GM23338 (cell line): ENCODE results near the gene PHACTR1. TPM values are rescaled to one million over a fixed set of nuclear protein-coding genes. Genes with fewer than 3 reads are reported as not detected.
A peak's percentile ranks its signal among the peaks of the same experiment; 100 is the strongest.

ENCODE experiments used
- ATAC-seq: fragments of 200-7000 bp; cut with Tn5 transposase; 3 replicates; pipeline ENCODE4 v1.9.1; 2020
- DNase-seq: peaks from one replicate; pipeline ENCODE4 v3.0.0-alpha.2; 2015; ENCODE audit warnings: low spot score
- H2AFZ ChIP-seq: fragments of 200-600 bp; sonication (generic); 2 replicates; pipeline ENCODE4 v1.8.0; 2016; ENCODE audit warnings: antibody characterized with exemption, mild to moderate bottlenecking, moderate library complexity
- H3F3A ChIP-seq: fragments of 200-600 bp; sonication (generic); replicated peaks from 2 replicates; pipeline ENCODE4 v1.8.0; 2017; ENCODE audit warnings: antibody characterized with exemption, mixed run types, low read depth
- H3K27ac ChIP-seq: fragments of 200-600 bp; sonication (generic); 2 replicates; pipeline ENCODE4 v1.6.1; 2016; ENCODE audit warnings: low read depth
- H3K27me3 ChIP-seq: fragments of 200-600 bp; sonication (generic); 2 replicates; pipeline ENCODE4 v1.8.0; 2016; ENCODE audit warnings: mild to moderate bottlenecking, mixed run types, moderate library complexity; ENCODE audit not compliant: insufficient read depth
- H3K36me3 ChIP-seq: fragments of 200-600 bp; sonication (generic); 2 replicates; pipeline ENCODE4 v1.8.0; 2016; ENCODE audit warnings: mild to moderate bottlenecking; ENCODE audit not compliant: insufficient read depth
- H3K4me1 ChIP-seq: fragments of 200-600 bp; sonication (generic); 2 replicates; pipeline ENCODE4 v1.8.0; 2016; ENCODE audit warnings: mild to moderate bottlenecking, moderate library complexity; ENCODE audit not compliant: insufficient read depth
- H3K4me2 ChIP-seq: fragments of 200-600 bp; sonication (generic); 2 replicates; pipeline ENCODE4 v1.7.1; 2017; ENCODE audit warnings: mixed run types
- H3K4me3 ChIP-seq: fragments of 200-600 bp; sonication (generic); 2 replicates; pipeline ENCODE4 v1.6.1; 2016; ENCODE audit warnings: mixed run types
- H3K79me2 ChIP-seq: fragments of 200-600 bp; sonication (generic); replicated peaks from 2 replicates; pipeline ENCODE4 v1.8.0; 2017; ENCODE audit warnings: mild to moderate bottlenecking; ENCODE audit not compliant: insufficient read depth
- H3K9me2 ChIP-seq: fragments of 200-600 bp; sonication (generic); 2 replicates; pipeline ENCODE4 v1.8.0; 2017; ENCODE audit not compliant: insufficient read depth
- H4K20me1 ChIP-seq: fragments of 200-600 bp; sonication (generic); replicated peaks from 2 replicates; pipeline ENCODE4 v1.8.0; 2017; ENCODE audit warnings: mild to moderate bottlenecking; ENCODE audit not compliant: insufficient read depth
- H3K27ac Mint-ChIP-seq: 2 replicates; pipeline ENCODE4 v1.8.0; 2020; ENCODE audit warnings: inconsistent platforms, mild to moderate bottlenecking, moderate library complexity, mixed read lengths
- H3K27me3 Mint-ChIP-seq: 3 replicates; pipeline ENCODE4 v1.8.0; 2022; ENCODE audit warnings: low read depth, mild to moderate bottlenecking, moderate library complexity, mixed read lengths, inconsistent platforms; ENCODE audit not compliant: insufficient read depth, poor library complexity
- H3K36me3 Mint-ChIP-seq: 3 replicates; pipeline ENCODE4 v1.8.0; 2021; ENCODE audit warnings: low read depth, mild to moderate bottlenecking, inconsistent platforms, moderate library complexity, mixed read lengths
- H3K4me1 Mint-ChIP-seq: 3 replicates; pipeline ENCODE4 v1.8.0; 2020; ENCODE audit warnings: mild to moderate bottlenecking, inconsistent platforms, mixed read lengths
- H3K4me3 Mint-ChIP-seq: 3 replicates; pipeline ENCODE4 v1.8.0; 2021; ENCODE audit warnings: moderate library complexity, mild to moderate bottlenecking, inconsistent platforms, mixed read lengths
- H3K9me3 Mint-ChIP-seq: 3 replicates; pipeline ENCODE4 v1.8.0; 2020; ENCODE audit warnings: moderate library complexity, mild to moderate bottlenecking, inconsistent platforms, mixed read lengths
- CTCF ChIP-seq, 2 experiments: fragments of 200-600 bp in 1 of 2; sonication (generic) in 1 of 2; conservative IDR thresholded peaks; 2 replicates each; pipeline versions ENCODE4 v1.5.1 to v1.6.1; 2016 to 2017; ENCODE audit warnings: antibody characterized with exemption in 2 of 2, low read depth in 2 of 2, mild to moderate bottlenecking in 2 of 2, moderate library complexity in 1 of 2
- NANOG ChIP-seq: IDR thresholded peaks from 2 replicates; pipeline ENCODE4 v1.6.1; 2016; ENCODE audit warnings: antibody characterized with exemption, borderline replicate concordance
- ZNF331 ChIP-seq: fragments of 250-450 bp; sonication (Bioruptor Pico); IDR thresholded peaks from 2 replicates; pipeline ENCODE4 v1.5.0; 2020; ENCODE audit warnings: low read depth, mild to moderate bottlenecking, moderate library complexity
- ZNF462 ChIP-seq: fragments of 250-450 bp; sonication (Bioruptor Pico); IDR thresholded peaks from 2 replicates; pipeline ENCODE4 v1.5.0; 2020; ENCODE audit warnings: mild to moderate bottlenecking, moderate library complexity
- polyA plus RNA-seq: library from polyadenylated mRNA; unstranded; fragments of >200 nt; fragmentation: Nextera tagmentation; extraction: Ambion mirVana; gene quantifications from 2 replicates; pipeline ENCODE4 v1.2.1, GENCODE V29; 2016
- total RNA-seq: library from RNA; depleted of rRNA; stranded (reverse); fragments of >200 nt; shearing (Covaris generic); gene quantifications from 2 replicates; pipeline ENCODE4 v1.2.3, GENCODE V29; 2014

PHACTR1 gene
- total and polyA plus RNA-seq, 2 experiments from 2014 or later: 5.9 to 19.3 TPM

GRCh38 chr6:12748411-12748810 lies 31.8 kb downstream of the PHACTR1 start:
- H3K9me2 ChIP-seq: no peaks in the 10 kb centered on the region
- H3F3A ChIP-seq: peaks cover 11% of the 10 kb centered on the region
- 0 out of 2 replicates have a peak overlapping the region, but pooled peaks have one; percentile 2 for H3K27ac ChIP-seq
- peak; percentile 59 for DNase-seq
- H3K36me3 Mint-ChIP-seq: peaks cover 24% of the 10 kb centered on the region
- H3K79me2 ChIP-seq: peaks cover 22% of the 10 kb centered on the region; the same call in 1 of the 2 replicates
- H3K36me3 ChIP-seq: no peaks in the 10 kb centered on the region; the same call in 1 of the 2 replicates
- H3K4me3 Mint-ChIP-seq: peak overlapping the region; percentile 93
- TF ChIP-seq ZNF331 (CRISPR knock-in tag): no peak
- peak; percentile 58; the same call in 1 of the 2 replicates for TF ChIP-seq ZNF462 (CRISPR knock-in tag)
- peak; percentile 44; the same call in 1 of the 2 replicates for TF ChIP-seq NANOG
- peak; percentile 17 to 23; a peak in 1 of 4 replicates for TF ChIP-seq CTCF (conservative IDR thresholded peaks at IDR 0.05; ENCODE audit: low read depth in 2 of 2)
- H3K4me3 ChIP-seq: peak overlapping the region; percentile 90
- peaks cover 35% of the 10 kb centered on the region for H3K4me1 Mint-ChIP-seq
- H3K4me2 ChIP-seq: peak overlapping the region; percentile 95
- H3K27ac Mint-ChIP-seq: no peak overlapping the region
- H2AFZ ChIP-seq: peak overlapping the region; percentile 100; the same call in 1 of the 2 replicates
- peak; percentile 43 for ATAC-seq
- H3K4me1 ChIP-seq: peaks cover 27% of the 10 kb centered on the region
- peaks cover 11% of the 10 kb centered on the region; the same call in 1 of the 2 replicates for H3K27me3 ChIP-seq
- H3K27me3 Mint-ChIP-seq: peaks cover 15% of the 10 kb centered on the region
- no peaks in the 10 kb centered on the region; the same call in 1 of the 2 replicates for H4K20me1 ChIP-seq
- H3K9me3 Mint-ChIP-seq: peaks cover 25% of the 10 kb centered on the region; the same call in 2 of the 3 replicates
